ENCODE data around the gene TMEM176B. TPM values are rescaled to one million over a fixed set of nuclear protein-coding genes. Genes with fewer than 3 reads are reported as not detected.

The TMEM176B gene
- total RNA-seq, 1 experiment from 2014 or later: not detected

GRCh38 chr7:150801242-150801945 is 1.2 kb upstream of the TMEM176B start:
- Histone ChIP-seq H3K4me3 (ENCODE audit: low read length) (no peak overlapping the region), H2AFZ (ENCODE audit: low read length) (no peak overlapping the region), H3K27ac (ENCODE audit: low read length) (no peak overlapping the region), H3K36me3 (ENCODE audit: low read depth, low read length) (no peaks in the 10 kb centered on the region), H3K9me2 (replicated peaks; ENCODE audit: low read length) (no peaks in the 10 kb centered on the region), H3K79me2 (ENCODE audit: low read length) (no peaks in the 10 kb centered on the region), H3K27me3 (ENCODE audit: low read length) (peaks cover 69% of the 10 kb centered on the region), H3K4me2 (ENCODE audit: low read length) (no peak overlapping the region), H4K20me1 (ENCODE audit: low read length) (no peaks in the 10 kb centered on the region), H3F3A (ENCODE audit: low read length, unreplicated experiment) (no peaks in the 10 kb centered on the region), H3K4me1 (ENCODE audit: insufficient read depth, low read length) (no peaks in the 10 kb centered on the region), H3K9ac (ENCODE audit: low read length) (no peak overlapping the region), H3K9me3 (ENCODE audit: low read length) (no peaks in the 10 kb centered on the region)
- ChIA-PET POLR2A (ENCODE audit: unreplicated experiment) (no interaction called here), CTCF (no interaction called here)
- no TSS peak for BruUV-seq (replicated peaks)
- no peak for ATAC-seq
- no peak for TF ChIP-seq CTCF (conservative IDR thresholded peaks at IDR 0.05; ENCODE audit: low read depth, low read length)
- no peak for TF ChIP-seq EZH2 (IDR thresholded peaks at IDR 0.05; ENCODE audit: low read length, unreplicated experiment)
- TF ChIP-seq EZH2phosphoT487 (IDR thresholded peaks at IDR 0.05; ENCODE audit: borderline replicate concordance, low read length): no peak
- no peak for DNase-seq
- intact Hi-C loops (cut with micrococcal nuclease): no loop called here

DNA sequence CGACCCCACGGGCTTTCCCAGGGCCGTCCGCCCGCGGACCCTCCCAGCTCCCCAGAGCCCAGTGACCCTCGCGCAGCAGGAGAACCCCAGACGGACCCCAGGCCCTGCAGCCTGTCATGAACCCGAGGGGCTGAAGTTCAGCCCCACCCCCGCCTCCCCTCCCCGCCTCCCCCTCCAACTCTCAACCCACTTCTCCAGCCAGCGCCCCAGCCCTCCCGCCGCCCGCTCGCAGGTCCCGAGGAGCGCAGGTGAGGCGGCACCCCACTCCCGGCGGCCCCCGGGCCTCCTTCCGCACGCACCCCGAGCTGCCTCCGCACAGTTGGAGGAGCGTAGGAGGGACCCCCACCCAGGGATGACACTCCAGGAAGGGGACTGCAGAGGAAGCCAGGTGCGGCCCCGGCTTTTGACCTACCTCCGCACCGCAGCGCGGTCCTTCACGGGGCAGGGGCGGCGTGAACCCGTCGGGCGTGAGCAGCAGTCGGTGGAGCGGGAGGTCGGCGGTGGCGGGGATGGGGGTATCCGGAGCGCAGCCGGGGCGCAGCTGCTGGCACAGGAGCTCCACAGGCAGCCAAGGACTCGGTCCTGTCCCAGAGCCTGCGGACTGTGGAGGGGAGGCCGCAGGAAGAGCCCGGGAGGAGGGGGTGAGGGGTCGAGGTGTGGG is 547 bp upstream of the TMEM176B start, which contains the start of gene TMEM176A:
Gene TMEM176A, plus strand, starts transcription at position 189 of the 661 bp plus-strand sequence. CDS start 782 bp downstream, outside the sequence.
- no peak within 1 kb of the TSS for H2AFZ ChIP-seq (ENCODE audit: low read length)
- H3K4me1 ChIP-seq (ENCODE audit: insufficient read depth, low read length): no peaks in the 10 kb centered on the region
- peaks cover 69% of the 10 kb centered on the region for H3K27me3 ChIP-seq (ENCODE audit: low read length)
- ChIA-PET CTCF (no interaction called here), POLR2A (ENCODE audit: unreplicated experiment) (no interaction called here)
- no peaks in the 10 kb centered on the region for H3F3A ChIP-seq (ENCODE audit: low read length, unreplicated experiment)
- H3K9ac ChIP-seq (ENCODE audit: low read length): no peak within 1 kb of the TSS
- no peaks in the 10 kb centered on the region for H4K20me1 ChIP-seq (ENCODE audit: low read length)
- intact Hi-C loops (cut with micrococcal nuclease): no loop called here
- DNase-seq (no peak), ATAC-seq (no peak)
- no TSS peak for BruUV-seq (replicated peaks)
- H3K9me3 ChIP-seq (ENCODE audit: low read length): no peaks in the 10 kb centered on the region
- H3K9me2 ChIP-seq (replicated peaks; ENCODE audit: low read length): no peaks in the 10 kb centered on the region
- no peak for TF ChIP-seq CTCF (conservative IDR thresholded peaks at IDR 0.05; ENCODE audit: low read depth, low read length)
- no peak for TF ChIP-seq EZH2phosphoT487 (IDR thresholded peaks at IDR 0.05; ENCODE audit: borderline replicate concordance, low read length)
- no peak for TF ChIP-seq EZH2 (IDR thresholded peaks at IDR 0.05; ENCODE audit: low read length, unreplicated experiment)
- no peak within 1 kb of the TSS for H3K4me2 ChIP-seq (ENCODE audit: low read length)
- H3K79me2 ChIP-seq (ENCODE audit: low read length): no peaks in the 10 kb centered on the region
- no peak within 1 kb of the TSS for H3K27ac ChIP-seq (ENCODE audit: low read length)
- H3K4me3 ChIP-seq (ENCODE audit: low read length): no peak within 1 kb of the TSS
- H3K36me3 ChIP-seq (ENCODE audit: low read depth, low read length): no peaks in the 10 kb centered on the region

DNA sequence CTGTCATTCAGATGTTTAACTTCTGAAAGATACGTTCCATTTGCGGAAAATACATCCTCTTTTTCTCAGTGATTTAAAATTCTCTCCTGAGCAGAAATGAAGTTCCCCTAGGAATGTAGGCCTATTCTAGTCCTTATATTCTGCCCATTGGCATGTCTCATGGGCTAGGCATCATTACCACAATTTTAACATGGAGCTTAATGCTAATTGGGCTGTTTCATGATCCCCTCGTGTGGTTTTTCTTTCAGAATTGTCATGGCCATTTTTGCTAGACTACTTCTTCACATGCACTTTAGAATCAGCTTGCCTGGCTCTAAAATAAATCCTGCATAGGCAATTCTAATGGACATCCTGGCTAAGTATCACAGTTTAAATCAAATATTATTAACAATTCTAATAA is 1.0 kb downstream of the TMEM176B start:
- H3K9me3 ChIP-seq (ENCODE audit: low read length): no peaks in the 10 kb centered on the region
- H3K4me1 ChIP-seq (ENCODE audit: insufficient read depth, low read length): no peaks in the 10 kb centered on the region
- H3K36me3 ChIP-seq (ENCODE audit: low read depth, low read length): no peaks in the 10 kb centered on the region
- no peaks in the 10 kb centered on the region for H4K20me1 ChIP-seq (ENCODE audit: low read length)
- no peak overlapping the region for H3K9ac ChIP-seq (ENCODE audit: low read length)
- intact Hi-C loops (cut with micrococcal nuclease): no loop called here
- CTCF ChIA-PET: no interaction called here
- POLR2A ChIA-PET (ENCODE audit: unreplicated experiment): no interaction called here
- no peak for DNase-seq
- peaks cover 80% of the 10 kb centered on the region for H3K27me3 ChIP-seq (ENCODE audit: low read length)
- H2AFZ ChIP-seq (ENCODE audit: low read length): no peak overlapping the region
- no peak overlapping the region for H3K27ac ChIP-seq (ENCODE audit: low read length)
- no peak for TF ChIP-seq EZH2phosphoT487 (IDR thresholded peaks at IDR 0.05; ENCODE audit: borderline replicate concordance, low read length)
- TF ChIP-seq CTCF (conservative IDR thresholded peaks at IDR 0.05; ENCODE audit: low read depth, low read length): no peak
- no peak for TF ChIP-seq EZH2 (IDR thresholded peaks at IDR 0.05; ENCODE audit: low read length, unreplicated experiment)
- no peaks in the 10 kb centered on the region for H3K9me2 ChIP-seq (replicated peaks; ENCODE audit: low read length)
- no peak overlapping the region for H3K4me3 ChIP-seq (ENCODE audit: low read length)
- BruUV-seq (replicated peaks): no TSS peak
- ATAC-seq: no peak
- no peaks in the 10 kb centered on the region for H3K79me2 ChIP-seq (ENCODE audit: low read length)
- H3F3A ChIP-seq (ENCODE audit: low read length, unreplicated experiment): no peaks in the 10 kb centered on the region
- no peak overlapping the region for H3K4me2 ChIP-seq (ENCODE audit: low read length)
